Measurements from ENCODE around the gene TOM1L1.

TOM1L1 gene

GRCh38 chr17:55002458-55002857 is 101.8 kb downstream of the TOM1L1 start:
- DNase-seq, result no peak

DNA sequence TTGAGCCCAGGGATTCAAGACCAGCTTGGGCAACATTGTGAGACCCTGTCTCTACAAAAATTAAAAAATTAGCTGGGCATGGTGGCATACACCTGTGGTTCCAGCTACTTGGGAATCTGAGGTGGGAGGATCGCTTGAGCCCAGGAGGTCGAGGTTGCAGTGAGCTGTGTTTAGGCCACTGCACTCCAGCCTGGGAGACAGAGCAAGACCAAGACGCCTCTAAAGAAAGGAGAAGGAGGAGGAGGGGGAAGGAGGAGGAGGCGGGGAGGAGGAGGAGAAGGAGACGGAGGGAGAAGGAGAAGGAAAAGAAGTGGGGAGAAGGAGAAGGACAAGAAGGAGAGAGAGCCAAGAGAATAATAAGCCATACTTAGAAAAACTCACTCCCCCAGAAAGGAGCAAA is 103.8 kb downstream of the TOM1L1 start:
- no peak for DNase-seq

GRCh38 chr17:55005520-55005919 is 104.9 kb downstream of the TOM1L1 start:
- DNase-seq, result no peak

All from activated naive CD4-positive, alpha-beta T cell treated with anti-CD3 and anti-CD28 coated beads, Interleukin-2, amount 50 U/mL, for 16 hours (primary cell).